PC-3 (cell line): ENCODE data around the gene CYTH1. TPM values are rescaled to one million over a fixed set of nuclear protein-coding genes. Genes with fewer than 3 reads are reported as not detected.
A peak's percentile ranks its signal among the peaks of the same experiment; 100 is the strongest.

Experiments used
- ATAC-seq: fragments of 200-7000 bp; cut with Tn5 transposase; 2 replicates; pipeline ENCODE4 v1.9.1; 2020; ENCODE audit warnings: mild to moderate bottlenecking, moderate library complexity
- BruUV-seq: library from RNA; stranded (reverse); fragments of 400-500 nt; replicated peaks from 2 replicates; lab custom pipeline; 2021; lab: Mats Ljungman, UMichigan
- CTCF ChIA-PET: fragments of 300-600 bp; sonication (Branson Sonifier 250); formaldehyde crosslinking; loops from one replicate; lab custom pipeline; 2022; ENCODE audit warnings: antibody characterized with exemption; lab: Charles Lee
- POLR2A ChIA-PET: fragments of 300-600 bp; sonication (Branson Sonifier 250); formaldehyde crosslinking; loops from one replicate; lab custom pipeline; 2022; ENCODE audit warnings: antibody characterized with exemption; ENCODE audit not compliant: unreplicated experiment; lab: Charles Lee
- DNase-seq: peaks from one replicate; pipeline ENCODE4 v3.0.0-alpha.2; 2015
- H2AFZ ChIP-seq: fragments of 300-600 bp; sonication (generic); 2 replicates; pipeline ENCODE4 v1.6.0; 2016; ENCODE audit warnings: antibody characterized with exemption, low read length
- H3F3A ChIP-seq: fragments of 300-600 bp; sonication (generic); one replicate; pipeline ENCODE4 v1.6.0; 2017; ENCODE audit warnings: antibody characterized with exemption, low read length, control low read depth, mild to moderate bottlenecking; ENCODE audit not compliant: unreplicated experiment
- H3K27ac ChIP-seq: fragments of 300-600 bp; sonication (generic); 2 replicates; pipeline ENCODE4 v1.5.1; 2016; ENCODE audit warnings: mild to moderate bottlenecking, low read length
- H3K27me3 ChIP-seq: fragments of 300-600 bp; sonication (generic); 2 replicates; pipeline ENCODE4 v1.6.1; 2016; ENCODE audit warnings: low read length, mixed read lengths
- H3K36me3 ChIP-seq: fragments of 300-600 bp; sonication (generic); 2 replicates; pipeline ENCODE4 v1.6.1; 2016; ENCODE audit warnings: low read depth, mixed run types, low read length, mixed read lengths
- H3K4me1 ChIP-seq: fragments of 300-600 bp; sonication (generic); 2 replicates; pipeline ENCODE4 v1.5.1; 2016; ENCODE audit warnings: low read length; ENCODE audit not compliant: insufficient read depth
- H3K4me2 ChIP-seq: fragments of 300-600 bp; sonication (generic); 2 replicates; pipeline ENCODE4 v1.6.0; 2016; ENCODE audit warnings: low read length
- H3K4me3 ChIP-seq: fragments of 300-600 bp; sonication (generic); 2 replicates; pipeline ENCODE4 v1.5.1; 2016; ENCODE audit warnings: mild to moderate bottlenecking, low read length, mixed read lengths
- H3K79me2 ChIP-seq: fragments of 300-600 bp; sonication (generic); 2 replicates; pipeline ENCODE4 v1.6.1; 2017; ENCODE audit warnings: low read length, mixed read lengths
- H3K9ac ChIP-seq: fragments of 300-600 bp; sonication (generic); 2 replicates; pipeline ENCODE4 v1.6.0; 2016; ENCODE audit warnings: mild to moderate bottlenecking, low read length
- H3K9me2 ChIP-seq: fragments of 300-600 bp; sonication (generic); replicated peaks from 2 replicates; pipeline ENCODE4 v1.6.1; 2016; ENCODE audit warnings: mixed run types, low read length, mixed read lengths
- H3K9me3 ChIP-seq: fragments of 300-600 bp; sonication (generic); 2 replicates; pipeline ENCODE4 v1.6.1; 2016; ENCODE audit warnings: low read length, mixed read lengths
- H4K20me1 ChIP-seq: fragments of 300-600 bp; sonication (generic); 2 replicates; pipeline ENCODE4 v1.6.1; 2016; ENCODE audit warnings: low read length, mixed read lengths
- EZH2 ChIP-seq: fragments of 300-600 bp; sonication (generic); IDR thresholded peaks from one replicate; pipeline ENCODE4 v1.6.1; 2017; ENCODE audit warnings: antibody characterized with exemption, mild to moderate bottlenecking, low read length; ENCODE audit not compliant: unreplicated experiment
- EZH2phosphoT487 ChIP-seq: fragments of 300-600 bp; sonication (generic); IDR thresholded peaks from 2 replicates; pipeline ENCODE4 v1.6.1; 2018; ENCODE audit warnings: mild to moderate bottlenecking, antibody characterized with exemption, low read length, borderline replicate concordance
- intact Hi-C: fragments of 100-400 bp; cut with micrococcal nuclease; formaldehyde crosslinking; loops from 2 replicates; pipeline ENCODE4 v1.9.0; 2023
- total RNA-seq: library from RNA; depleted of rRNA; stranded (reverse); fragments of >200 nt; gene quantifications from 2 replicates; pipeline ENCODE4 v1.2.3, GENCODE V29; 2014
- TF ChIP-seq, protein P1 (sequence below): fragments of 300-600 bp; sonication (generic); conservative IDR thresholded peaks from 2 replicates; pipeline ENCODE4 v1.5.1; 2017; ENCODE audit warnings: antibody characterized with exemption, low read depth, mild to moderate bottlenecking, low read length

The CYTH1 gene
- total RNA-seq, 1 experiment from 2014 or later, result 29.7 TPM

GRCh38 chr17:78738698-78739097 lies 43.4 kb downstream of the CYTH1 start:
- ChIA-PET CTCF (no interaction called here), POLR2A (no interaction called here)
- Histone ChIP-seq H4K20me1 (peaks cover 12% of the 10 kb centered on the region), H3K36me3 (no peaks in the 10 kb centered on the region), H3F3A (peaks cover 3% of the 10 kb centered on the region), H3K9ac (no peak overlapping the region), H3K9me3 (no peaks in the 10 kb centered on the region), H3K9me2 (no peaks in the 10 kb centered on the region), H3K4me1 (peaks cover 29% of the 10 kb centered on the region), H3K4me3 (no peak overlapping the region), H3K4me2 (no peak overlapping the region), H3K79me2 (peaks cover 25% of the 10 kb centered on the region), H3K27me3 (no peaks in the 10 kb centered on the region), H3K27ac (no peak overlapping the region), H2AFZ (no peak overlapping the region)
- DNase-seq (no peak), ATAC-seq (no peak)
- no peak for TF ChIP-seq EZH2phosphoT487
- TF ChIP-seq, protein P1, sequence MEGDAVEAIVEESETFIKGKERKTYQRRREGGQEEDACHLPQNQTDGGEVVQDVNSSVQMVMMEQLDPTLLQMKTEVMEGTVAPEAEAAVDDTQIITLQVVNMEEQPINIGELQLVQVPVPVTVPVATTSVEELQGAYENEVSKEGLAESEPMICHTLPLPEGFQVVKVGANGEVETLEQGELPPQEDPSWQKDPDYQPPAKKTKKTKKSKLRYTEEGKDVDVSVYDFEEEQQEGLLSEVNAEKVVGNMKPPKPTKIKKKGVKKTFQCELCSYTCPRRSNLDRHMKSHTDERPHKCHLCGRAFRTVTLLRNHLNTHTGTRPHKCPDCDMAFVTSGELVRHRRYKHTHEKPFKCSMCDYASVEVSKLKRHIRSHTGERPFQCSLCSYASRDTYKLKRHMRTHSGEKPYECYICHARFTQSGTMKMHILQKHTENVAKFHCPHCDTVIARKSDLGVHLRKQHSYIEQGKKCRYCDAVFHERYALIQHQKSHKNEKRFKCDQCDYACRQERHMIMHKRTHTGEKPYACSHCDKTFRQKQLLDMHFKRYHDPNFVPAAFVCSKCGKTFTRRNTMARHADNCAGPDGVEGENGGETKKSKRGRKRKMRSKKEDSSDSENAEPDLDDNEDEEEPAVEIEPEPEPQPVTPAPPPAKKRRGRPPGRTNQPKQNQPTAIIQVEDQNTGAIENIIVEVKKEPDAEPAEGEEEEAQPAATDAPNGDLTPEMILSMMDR, result no peak
- TF ChIP-seq EZH2, result no peak
- BruUV-seq, result no TSS peak
- intact Hi-C loops, result loop anchor here (5.0 kb wide), 1 partner anchor 44 kb away; the partner anchor contains the start of gene CYTH1

- no TSS peak for BruUV-seq
- no peak overlapping the region for H3K4me3 ChIP-seq
- ATAC-seq (no peak), DNase-seq (no peak)
- no peak overlapping the region for H2AFZ ChIP-seq
- intact Hi-C loops, result loop anchor here (5.0 kb wide), 1 partner anchor 44 kb away; the partner anchor contains the start of gene CYTH1
- POLR2A ChIA-PET, result no interaction called here
- no peaks in the 10 kb centered on the region for H3K27me3 ChIP-seq
- peaks cover 16% of the 10 kb centered on the region for H4K20me1 ChIP-seq
- no peaks in the 10 kb centered on the region for H3K9me3 ChIP-seq
- no peak overlapping the region for H3K9ac ChIP-seq
- peaks cover 29% of the 10 kb centered on the region for H3K4me1 ChIP-seq
- no peaks in the 10 kb centered on the region for H3K9me2 ChIP-seq
- H3F3A ChIP-seq, result peaks cover 3% of the 10 kb centered on the region
- peaks cover 30% of the 10 kb centered on the region for H3K79me2 ChIP-seq
- CTCF ChIA-PET, result no interaction called here
- no peak overlapping the region for H3K4me2 ChIP-seq
- H3K36me3 ChIP-seq, result no peaks in the 10 kb centered on the region
- H3K27ac ChIP-seq, result no peak overlapping the region
- TF ChIP-seq EZH2phosphoT487, result no peak
- no peak for TF ChIP-seq EZH2
- TF ChIP-seq, protein P1, result no peak
These were observed 43.8 kb downstream of the CYTH1 start for GRCh38 chr17:78738278-78738677.

- peaks cover 3% of the 10 kb centered on the region for H3F3A ChIP-seq
- H3K79me2 ChIP-seq, result peaks cover 39% of the 10 kb centered on the region
- CTCF ChIA-PET, result interaction anchor here (0.6 kb wide), 1 partner anchor 856 kb away, joined by 3 read pairs; no protein-coding TSS in a partner anchor
- no peaks in the 10 kb centered on the region for H3K27me3 ChIP-seq
- peak overlapping the region; percentile 75 for H3K27ac ChIP-seq
- no peaks in the 10 kb centered on the region for H3K9me3 ChIP-seq
- H4K20me1 ChIP-seq, result peaks cover 18% of the 10 kb centered on the region
- no peak for ATAC-seq
- H3K9me2 ChIP-seq, result no peaks in the 10 kb centered on the region
- H3K4me3 ChIP-seq, result peak overlapping the region; percentile 74
- intact Hi-C loops, result loop anchor here (5.0 kb wide), 1 partner anchor 45 kb away; the partner anchor contains the start of gene CYTH1
- no peak overlapping the region for H3K9ac ChIP-seq
- H2AFZ ChIP-seq, result peak overlapping the region; percentile 74; the same call in 1 of the 2 replicates
- POLR2A ChIA-PET, result interaction anchor here (0.5 to 0.7 kb wide), 2 partner anchors 53 to 71 kb away, joined by 5 to 6 read pairs; no protein-coding TSS in a partner anchor
- peak overlapping the region; percentile 88 for H3K4me2 ChIP-seq
- peak; percentile 66 for DNase-seq
- no peaks in the 10 kb centered on the region for H3K36me3 ChIP-seq
- TF ChIP-seq EZH2phosphoT487, result no peak
- TF ChIP-seq EZH2, result no peak
- TF ChIP-seq, protein P1, result no peak
- H3K4me1 ChIP-seq, result peaks cover 29% of the 10 kb centered on the region
- no TSS peak for BruUV-seq
These were observed 44.7 kb downstream of the CYTH1 start for GRCh38 chr17:78737332-78737731.
